ENCODE measurements around the gene PSD. TPM values are rescaled to one million over a fixed set of nuclear protein-coding genes. Genes with fewer than 3 reads are reported as not detected.

The PSD gene
- total and polyA plus RNA-seq, 12 donors, result 0.19 to 1.5 (median 0.42) TPM; not detected in 1

DNA sequence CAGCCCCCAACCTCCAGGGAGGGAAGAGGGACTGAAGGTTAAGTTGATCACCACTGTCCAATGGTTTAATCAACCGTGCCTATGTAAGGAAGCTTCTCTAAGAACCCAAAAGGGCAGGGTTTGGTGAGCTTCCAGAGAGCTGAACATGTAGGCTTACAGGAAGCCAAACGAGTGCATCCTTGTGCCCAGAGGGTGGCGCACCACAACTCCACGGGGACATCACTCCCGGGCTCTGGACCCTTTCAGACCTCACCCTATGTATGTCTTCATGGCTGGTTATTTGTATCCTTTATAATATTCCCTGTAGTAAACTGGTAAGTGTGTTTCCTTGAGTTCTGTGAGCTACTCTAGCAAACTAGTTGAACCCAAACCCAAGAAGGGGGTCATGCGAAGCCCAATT lies 34.5 kb downstream of the PSD start:
- H3K36me3 ChIP-seq, result peaks cover 0 to 47% (median 33%) of the 10 kb centered on the region in 9 donors
- H3K9me3 ChIP-seq, result no peaks in the 10 kb centered on the region
- peaks cover 0 to 14% (median 0%) of the 10 kb centered on the region in 9 donors for H3K4me1 ChIP-seq
- intact Hi-C loops (cut with DNase I), result loop anchor here in 1 of 10 donors (10.0 kb wide), 1 partner anchor 201 kb away; no protein-coding TSS in a partner anchor
- no peaks in the 10 kb centered on the region for H3K27me3 ChIP-seq
- no peak overlapping the region for H3K4me3 ChIP-seq
- DNase-seq (no peak), ATAC-seq (peak in 1 of 8 donors; percentile 47)
- peak in 2 of 9 donors; percentile 15 to 16 for TF ChIP-seq CTCF (IDR thresholded peaks at IDR 0.05)
- 39 to 42% methylated on average over 6 of the region's 6 CpGs for WGBS, 2 donors
- no peak overlapping the region for H3K27ac ChIP-seq

GRCh38 chr10:102382871-102383270 lies 35.7 kb downstream of the PSD start:
- WGBS, 2 donors, result 95 to 96% methylated on average over 8 of the region's 8 CpGs
- Histone ChIP-seq H3K27me3 (no peaks in the 10 kb centered on the region), H3K9me3 (no peaks in the 10 kb centered on the region), H3K4me3 (no peak overlapping the region), H3K4me1 (peaks cover 0 to 14% (median 0%) of the 10 kb centered on the region in 9 donors), H3K36me3 (peaks cover 0 to 58% (median 43%) of the 10 kb centered on the region in 9 donors), H3K27ac (no peak overlapping the region)
- DNase-seq (no peak), ATAC-seq (peak in 1 of 8 donors; percentile 27)
- intact Hi-C loops (cut with DNase I), result loop anchor here in 1 of 10 donors (10.0 kb wide), 1 partner anchor 202 kb away; no protein-coding TSS in a partner anchor
- TF ChIP-seq CTCF (IDR thresholded peaks at IDR 0.05), result no peak

DNA sequence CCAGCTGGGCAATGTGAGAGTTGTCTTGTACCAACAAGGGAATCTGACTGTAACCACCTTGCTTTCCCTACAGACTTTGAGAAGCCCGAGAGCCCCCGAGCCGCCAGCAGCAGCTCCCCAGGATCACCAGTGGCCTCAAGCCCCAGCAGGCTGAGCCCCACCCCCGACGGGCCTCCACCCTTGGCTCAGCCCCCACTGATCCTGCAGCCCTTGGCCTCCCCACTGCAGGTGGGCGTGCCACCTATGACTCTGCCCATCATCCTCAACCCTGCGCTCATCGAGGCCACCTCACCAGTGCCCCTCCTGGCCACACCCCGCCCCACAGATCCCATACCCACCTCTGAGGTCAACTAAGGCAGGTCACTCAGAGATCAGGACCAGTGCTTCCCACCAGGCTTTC lies 36.6 kb downstream of the PSD start:
- no peak for DNase-seq
- no peaks in the 10 kb centered on the region for H3K27me3 ChIP-seq
- intact Hi-C loops (cut with DNase I), result loop anchor here in 1 of 10 donors (10.0 kb wide), 1 partner anchor 203 kb away; no protein-coding TSS in a partner anchor
- H3K27ac ChIP-seq, result no peak overlapping the region
- no peak overlapping the region for H3K4me3 ChIP-seq
- peaks cover 0 to 14% (median 0%) of the 10 kb centered on the region in 9 donors for H3K4me1 ChIP-seq
- peak in 1 of 8 donors; percentile 20 for ATAC-seq
- H3K9me3 ChIP-seq, result no peaks in the 10 kb centered on the region
- H3K36me3 ChIP-seq, result peaks cover 0 to 67% (median 50%) of the 10 kb centered on the region in 9 donors
- TF ChIP-seq CTCF (IDR thresholded peaks at IDR 0.05), result no peak
- WGBS, 2 donors, result 88% methylated on average over 9 of the region's 9 CpGs

DNA sequence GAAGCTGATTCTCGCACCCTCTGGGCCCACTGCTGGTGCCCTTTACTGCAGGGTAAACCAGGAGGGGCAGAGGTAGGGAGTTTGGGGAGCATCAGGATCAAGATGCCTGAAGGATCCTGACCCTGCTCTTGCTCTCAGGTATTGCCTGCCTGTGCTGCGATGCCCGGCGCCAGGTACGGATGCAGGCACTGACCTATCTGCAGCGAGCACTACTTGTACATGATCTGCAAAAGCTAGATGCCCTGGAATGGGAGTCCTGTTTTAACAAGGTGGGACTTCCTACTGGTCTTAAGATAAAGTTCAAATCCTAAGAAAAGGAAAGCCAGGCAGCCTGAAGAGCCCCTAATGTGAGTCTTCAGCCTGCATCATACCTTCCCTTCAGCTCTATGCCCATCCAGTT lies 39.2 kb downstream of the PSD start:
- Histone ChIP-seq H3K4me3 (no peak overlapping the region), H3K4me1 (no peaks in the 10 kb centered on the region), H3K36me3 (peaks cover 0 to 93% (median 71%) of the 10 kb centered on the region in 9 donors), H3K27me3 (no peaks in the 10 kb centered on the region), H3K27ac (no peak overlapping the region), H3K9me3 (no peaks in the 10 kb centered on the region)
- intact Hi-C loops (cut with DNase I), result no loop called here
- 97 to 100% methylated on average over 6 of the region's 6 CpGs for WGBS, 2 donors
- no peak for TF ChIP-seq CTCF (IDR thresholded peaks at IDR 0.05)
- DNase-seq (no peak), ATAC-seq (no peak)

All from heart right ventricle (tissue), 16 donors.